Stomach smooth muscle (tissue), 2 donors: Measurements from ENCODE around the gene SLC22A24.
"Not testable (repeated sequence)": the region's sequence is repeated elsewhere in the genome, so short reads cannot be mapped to it uniquely, and the experiment has no call there.

ENCODE experiments used
- H3K27ac ChIP-seq: one replicate; pipeline ENCODE4 v1.7.0; 2013; ENCODE audit warnings: mild to moderate bottlenecking, low read length, inconsistent platforms
- H3K27me3 ChIP-seq, 2 donors: one replicate each; pipeline ENCODE4 v1.7.0; 2013; ENCODE audit warnings: low read length in 2 of 2; ENCODE audit not compliant: insufficient read depth in 2 of 2, control insufficient read depth in 1 of 2
- H3K36me3 ChIP-seq, 2 donors: one replicate each; pipeline ENCODE4 v1.7.0; 2013; ENCODE audit warnings: low read length in 2 of 2; ENCODE audit not compliant: control insufficient read depth in 2 of 2, insufficient read depth in 2 of 2
- H3K4me1 ChIP-seq: one replicate; pipeline ENCODE4 v1.7.0; 2013; ENCODE audit warnings: low read length; ENCODE audit not compliant: control insufficient read depth, insufficient read depth
- H3K4me3 ChIP-seq, 2 donors: one replicate each; pipeline ENCODE4 v1.7.0; 2013; ENCODE audit warnings: low read length in 2 of 2
- H3K9ac ChIP-seq, 2 donors: one replicate each; pipeline ENCODE4 v1.7.0; 2013; ENCODE audit warnings: low read length in 2 of 2, mild to moderate bottlenecking in 1 of 2
- H3K9me3 ChIP-seq, 2 donors: one replicate each; pipeline ENCODE4 v1.7.0; 2013; ENCODE audit warnings: low read length in 2 of 2; ENCODE audit not compliant: control insufficient read depth in 2 of 2
- donor health status: healthy.
- donor health status: Pancreatic carcinoma.

Gene SLC22A24

GRCh38 chr11:63080682-63081081, 63.3 kb downstream of the SLC22A24 start:
- Histone ChIP-seq H3K27me3 (peaks cover 0 to 2% of the 10 kb centered on the region in 2 donors), H3K27ac (no peak overlapping the region), H3K9me3 (no peaks in the 10 kb centered on the region), H3K4me1 (no peaks in the 10 kb centered on the region), H3K36me3 (no peaks in the 10 kb centered on the region), H3K4me3 (no peak overlapping the region), H3K9ac (no peak overlapping the region)

GRCh38 chr11:63046203-63046602, 97.8 kb downstream of the SLC22A24 start:
- H3K9me3 ChIP-seq, H3K27me3 ChIP-seq, H3K9ac ChIP-seq, H3K4me1 ChIP-seq, H3K27ac ChIP-seq, H3K36me3 ChIP-seq, H3K4me3 ChIP-seq: not testable (repeated sequence)

GRCh38 chr11:63042596-63042995, 101.4 kb downstream of the SLC22A24 start:
- no peak overlapping the region for H3K27ac ChIP-seq
- no peaks in the 10 kb centered on the region for H3K36me3 ChIP-seq
- no peaks in the 10 kb centered on the region for H3K27me3 ChIP-seq
- no peaks in the 10 kb centered on the region for H3K4me1 ChIP-seq
- H3K9me3 ChIP-seq = peaks cover 0 to 3% of the 10 kb centered on the region in 2 donors
- H3K9ac ChIP-seq = no peak overlapping the region
- H3K4me3 ChIP-seq = no peak overlapping the region

- no peak overlapping the region for H3K4me3 ChIP-seq
- no peak overlapping the region for H3K27ac ChIP-seq
- H3K27me3 ChIP-seq = peaks cover 0 to 2% of the 10 kb centered on the region in 2 donors
- H3K4me1 ChIP-seq = no peaks in the 10 kb centered on the region
- peaks cover 0 to 4% of the 10 kb centered on the region in 2 donors for H3K9me3 ChIP-seq
- H3K9ac ChIP-seq = no peak overlapping the region
- no peaks in the 10 kb centered on the region for H3K36me3 ChIP-seq
Measured at GRCh38 chr11:63032457-63032856, 111.6 kb downstream of the SLC22A24 start.
